Measurements from ENCODE around the gene S100A3. TPM values are rescaled to one million over a fixed set of nuclear protein-coding genes. Genes with fewer than 3 reads are reported as not detected.

The S100A3 gene
- total RNA-seq, 1 donor: 4.3 TPM

- no peak overlapping the region for H3K4me3 ChIP-seq (ENCODE audit: low read depth, low read length)
- no peak for DNase-seq (ENCODE audit: low read depth)
- no peak for TF ChIP-seq CTCF (IDR thresholded peaks at IDR 0.05; ENCODE audit: insufficient read depth, low read length)
Measured at GRCh38 chr1:153556348-153556747, 7.3 kb upstream of the S100A3 start.

- DNase-seq (ENCODE audit: low read depth): peak; percentile 61
- no peak for TF ChIP-seq CTCF (IDR thresholded peaks at IDR 0.05; ENCODE audit: insufficient read depth, low read length)
- no peak overlapping the region for H3K4me3 ChIP-seq (ENCODE audit: low read depth, low read length)
Measured at GRCh38 chr1:153553830-153554541, 4.9 kb upstream of the S100A3 start.

DNA sequence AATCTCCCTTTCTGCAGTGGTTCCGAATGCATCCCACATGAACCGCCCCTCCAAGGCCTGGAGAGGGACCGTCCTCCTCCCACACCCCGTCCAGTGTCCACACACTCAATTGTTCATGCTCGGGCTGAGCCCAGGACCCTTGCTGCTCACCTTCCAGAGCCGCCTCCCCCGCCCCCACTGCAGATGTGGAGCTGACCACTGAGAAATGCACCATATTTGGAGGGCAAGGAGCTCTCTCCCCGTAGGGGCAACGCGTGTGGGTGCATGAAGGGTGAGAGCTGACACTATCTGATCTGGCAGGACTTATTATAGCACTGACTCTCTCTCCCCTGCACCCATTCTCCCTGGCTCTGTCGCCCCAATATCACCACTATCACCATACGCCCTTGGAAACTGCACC lies 4.0 kb upstream of the S100A3 start:
- TF ChIP-seq CTCF (IDR thresholded peaks at IDR 0.05; ENCODE audit: insufficient read depth, low read length): no peak
- DNase-seq (ENCODE audit: low read depth): no peak
- H3K4me3 ChIP-seq (ENCODE audit: low read depth, low read length): no peak overlapping the region

DNA sequence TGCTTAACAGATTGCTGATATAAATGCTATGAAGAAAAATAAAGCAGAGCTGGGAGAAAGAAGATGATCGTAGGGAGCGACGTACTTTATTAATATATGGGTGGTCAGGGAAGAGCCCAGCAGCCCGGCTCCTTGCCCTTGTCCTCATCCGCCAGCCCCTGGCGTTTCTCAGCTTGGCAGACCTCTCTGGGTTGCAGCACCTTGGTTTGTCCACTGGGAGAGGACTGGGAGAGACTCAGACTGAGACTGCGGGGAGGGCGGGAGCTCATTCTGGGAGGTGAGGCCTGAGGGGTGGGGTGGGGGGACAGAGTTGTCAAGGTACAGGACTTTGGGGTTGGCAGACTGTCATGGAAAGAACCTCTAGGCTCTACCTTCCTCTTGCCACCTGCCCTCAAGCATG lies 3.3 kb upstream of the S100A3 start:
- TF ChIP-seq CTCF (IDR thresholded peaks at IDR 0.05; ENCODE audit: insufficient read depth, low read length): peak; percentile 9
- H3K4me3 ChIP-seq (ENCODE audit: low read depth, low read length): no peak overlapping the region
- no peak for DNase-seq (ENCODE audit: low read depth)

DNA sequence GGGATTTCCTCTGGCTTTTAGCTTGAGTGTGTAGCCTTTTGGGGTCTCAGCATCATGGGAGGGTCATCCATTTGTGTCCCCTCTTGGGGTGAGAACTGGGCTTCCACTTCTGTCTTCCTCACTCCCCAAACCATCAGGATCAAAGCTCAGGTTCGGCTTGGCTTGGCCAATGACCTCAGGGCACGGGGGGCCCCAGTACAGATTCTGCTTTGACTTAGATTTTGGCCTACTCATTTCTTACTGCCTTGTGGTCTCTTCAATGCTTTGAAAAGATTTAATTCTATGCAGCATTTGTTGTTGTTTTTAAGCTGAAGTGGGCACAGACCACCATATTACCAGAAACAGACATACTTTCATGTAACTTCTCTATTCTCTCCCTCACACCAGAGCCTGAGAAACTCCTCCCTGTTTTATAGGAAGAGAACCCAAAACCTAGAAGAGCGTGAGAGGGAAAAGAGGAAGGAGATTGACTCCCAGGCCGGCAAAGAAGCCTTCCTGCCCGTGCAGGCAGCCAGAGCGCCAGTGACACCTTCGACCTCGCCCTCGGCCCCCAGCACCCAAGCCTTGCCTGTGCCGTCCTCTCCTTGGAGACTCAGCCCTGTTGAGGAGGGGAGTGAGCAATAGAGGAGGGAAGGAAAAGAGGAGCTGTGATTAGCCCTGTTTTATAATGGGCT lies 1.9 kb upstream of the S100A3 start:
- no peak for DNase-seq (ENCODE audit: low read depth)
- no peak for TF ChIP-seq CTCF (IDR thresholded peaks at IDR 0.05; ENCODE audit: insufficient read depth, low read length)

DNA sequence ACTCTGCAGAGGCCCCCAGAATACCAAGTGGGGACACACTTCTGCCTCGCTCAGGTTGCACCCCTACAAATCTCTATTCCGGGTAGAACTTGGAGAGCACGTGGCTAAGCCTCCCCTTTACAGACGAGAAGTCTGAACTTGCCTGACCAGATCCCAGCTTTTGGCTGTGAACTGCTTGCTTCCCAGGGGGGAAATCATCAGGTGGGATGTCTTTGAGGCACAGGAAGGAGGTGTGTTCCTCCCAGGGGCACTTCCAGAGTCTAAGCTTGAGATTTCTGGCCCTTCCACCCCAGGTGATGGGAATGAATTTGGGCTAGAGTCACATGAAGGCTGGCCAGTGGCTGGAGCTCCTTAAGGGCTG lies 1.3 kb upstream of the S100A3 start:
- no peak for DNase-seq (ENCODE audit: low read depth)
- TF ChIP-seq CTCF (IDR thresholded peaks at IDR 0.05; ENCODE audit: insufficient read depth, low read length): no peak
- H3K4me3 ChIP-seq (ENCODE audit: low read depth, low read length): no peak overlapping the region

More for the DNA sequence above, 1.9 kb upstream of the S100A3 start:
- H3K4me3 ChIP-seq (ENCODE audit: low read depth, low read length): no peak overlapping the region

All from fibroblast of the aortic adventitia (primary cell).